ENCODE data around the gene PKMYT1. TPM values are rescaled to one million over a fixed set of nuclear protein-coding genes. Genes with fewer than 3 reads are reported as not detected.
A peak's percentile ranks its signal among the peaks of the same experiment; 100 is the strongest.

Gene PKMYT1
- total and polyA plus RNA-seq, 9 of the 15 experiments (the other 6 are each of a cell fraction or from before 2014, with no cell fraction given): 8.7 to 201 (median 37.8) TPM

DNA sequence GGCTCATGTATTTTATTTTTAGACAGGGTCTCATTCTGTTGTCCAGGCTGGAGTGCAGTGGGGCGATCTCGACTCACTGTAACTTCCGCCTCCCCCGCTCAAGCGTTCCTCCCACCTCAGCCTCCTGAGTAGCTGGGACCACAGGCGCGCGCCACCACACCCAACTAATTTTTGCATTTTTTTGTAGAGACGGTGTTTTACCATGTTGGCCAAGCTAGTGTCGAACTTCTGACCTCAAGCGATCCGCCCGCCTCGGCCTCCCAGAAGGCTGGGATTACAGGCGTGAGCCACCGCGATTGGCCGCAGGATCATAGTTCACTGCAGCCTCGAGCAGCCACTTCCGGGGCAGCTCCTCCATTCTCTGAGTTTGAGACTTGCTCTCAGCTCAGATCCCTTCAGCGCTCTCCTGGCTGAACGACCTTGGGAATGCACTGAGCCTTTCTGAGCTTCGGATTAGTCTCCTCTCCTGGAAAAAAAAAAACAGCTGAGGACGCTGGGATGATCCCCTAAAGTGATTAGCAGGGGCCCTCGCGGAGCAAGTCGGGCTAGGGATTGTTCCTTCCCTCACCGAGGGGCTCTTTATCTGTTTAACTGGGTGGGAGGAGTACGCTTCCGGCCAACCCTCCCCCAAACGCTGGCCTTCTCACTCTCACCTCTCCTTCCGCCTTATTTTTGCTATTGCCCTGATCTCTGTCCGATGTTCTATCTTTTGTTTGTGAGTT is 1.1 kb upstream of the PKMYT1 start (continued):
- TF ChIP-seq PRDM10 (IDR thresholded peaks at IDR 0.05; ENCODE audit: partially characterized antibody): peak; percentile 34
- TF ChIP-seq MYC (IDR thresholded peaks at IDR 0.05; ENCODE audit: low read depth, low read length): no peak; the same call in 1 of the 2 replicates
- no peak for TF ChIP-seq MYC (CRISPR knock-in tag; IDR thresholded peaks at IDR 0.05; ENCODE audit: borderline replicate concordance, low read depth)
- no peak for TF ChIP-seq ZC3H11A (IDR thresholded peaks at IDR 0.05; ENCODE audit: low read depth, low read length)
- TF ChIP-seq ZNF75A (CRISPR knock-in tag; IDR thresholded peaks at IDR 0.05): no peak
- no peak for TF ChIP-seq LARP7 (IDR thresholded peaks at IDR 0.05)
- TF ChIP-seq ESRRA (IDR thresholded peaks at IDR 0.05; ENCODE audit: borderline replicate concordance, low read depth): peak; percentile 43; the same call in 1 of the 2 replicates
- no peak for TF ChIP-seq ZFPM2 (CRISPR knock-in tag; IDR thresholded peaks at IDR 0.05)
- TF ChIP-seq NFIC (IDR thresholded peaks at IDR 0.05): no peak
- TF ChIP-seq GABPA (tag; conservative IDR thresholded peaks at IDR 0.05; ENCODE audit: low read depth): peak; percentile 84
- peak; percentile 65 for TF ChIP-seq SOX6 (IDR thresholded peaks at IDR 0.05)
- no peak for TF ChIP-seq ID3 (CRISPR knock-in tag; IDR thresholded peaks at IDR 0.05)
- TF ChIP-seq ID3 (tag; IDR thresholded peaks at IDR 0.05): peak; percentile 12; the same call in 1 of the 2 replicates
- TF ChIP-seq SRSF1 (IDR thresholded peaks at IDR 0.05; ENCODE audit: low read depth, low read length): no peak
- TF ChIP-seq HNRNPH1 (optimal IDR thresholded peaks at IDR 0.05; ENCODE audit: low read depth, low read length): no peak
- TF ChIP-seq MCM7 (IDR thresholded peaks at IDR 0.05): no peak
- TF ChIP-seq, protein P1, sequence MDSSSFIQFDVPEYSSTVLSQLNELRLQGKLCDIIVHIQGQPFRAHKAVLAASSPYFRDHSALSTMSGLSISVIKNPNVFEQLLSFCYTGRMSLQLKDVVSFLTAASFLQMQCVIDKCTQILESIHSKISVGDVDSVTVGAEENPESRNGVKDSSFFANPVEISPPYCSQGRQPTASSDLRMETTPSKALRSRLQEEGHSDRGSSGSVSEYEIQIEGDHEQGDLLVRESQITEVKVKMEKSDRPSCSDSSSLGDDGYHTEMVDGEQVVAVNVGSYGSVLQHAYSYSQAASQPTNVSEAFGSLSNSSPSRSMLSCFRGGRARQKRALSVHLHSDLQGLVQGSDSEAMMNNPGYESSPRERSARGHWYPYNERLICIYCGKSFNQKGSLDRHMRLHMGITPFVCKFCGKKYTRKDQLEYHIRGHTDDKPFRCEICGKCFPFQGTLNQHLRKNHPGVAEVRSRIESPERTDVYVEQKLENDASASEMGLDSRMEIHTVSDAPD (CRISPR knock-in tag; IDR thresholded peaks at IDR 0.05): no peak
- no peak for TF ChIP-seq ZNF174 (CRISPR knock-in tag; IDR thresholded peaks at IDR 0.05)
